DOHH2 (cell line): ENCODE measurements around the gene PDE2A.

Experiments used
- H3F3A ChIP-seq: fragments of 200-600 bp; sonication (generic), shearing (Covaris generic); 2 replicates; pipeline ENCODE4 v1.6.0; 2016; ENCODE audit warnings: antibody characterized with exemption, mild to moderate bottlenecking; ENCODE audit not compliant: control insufficient read depth, insufficient read depth
- H3K27ac ChIP-seq: fragments of 200-600 bp; sonication (generic); 2 replicates; pipeline ENCODE4 v1.5.1; 2014; ENCODE audit warnings: low read depth, mild to moderate bottlenecking, low read length, moderate library complexity
- H3K27me3 ChIP-seq: fragments of 200-600 bp; sonication (generic); 2 replicates; pipeline ENCODE4 v1.6.1; 2014; ENCODE audit warnings: mild to moderate bottlenecking, low read length, mixed read lengths; ENCODE audit not compliant: control insufficient read depth
- H3K36me3 ChIP-seq: fragments of 200-600 bp; sonication (generic); 2 replicates; pipeline ENCODE4 v1.6.1; 2014; ENCODE audit warnings: mild to moderate bottlenecking, low read length, moderate library complexity, mixed read lengths; ENCODE audit not compliant: control insufficient read depth
- H3K4me1 ChIP-seq: fragments of 200-600 bp; sonication (generic); 2 replicates; pipeline ENCODE4 v1.6.1; 2014; ENCODE audit warnings: mild to moderate bottlenecking, low read length, mixed read lengths; ENCODE audit not compliant: control insufficient read depth
- H3K4me2 ChIP-seq: fragments of 200-600 bp; sonication (generic); 2 replicates; pipeline ENCODE4 v1.6.0; 2014; ENCODE audit warnings: mild to moderate bottlenecking, low read length, moderate library complexity
- H3K4me3 ChIP-seq: fragments of 200-600 bp; sonication (generic); 2 replicates; pipeline ENCODE4 v1.5.1; 2014; ENCODE audit warnings: mild to moderate bottlenecking, low read length, mixed read lengths
- H3K79me2 ChIP-seq: fragments of 200-600 bp; sonication (generic); 2 replicates; pipeline ENCODE4 v1.6.1; 2014; ENCODE audit warnings: mild to moderate bottlenecking, low read length, mixed read lengths; ENCODE audit not compliant: control insufficient read depth
- H3K9me2 ChIP-seq: fragments of 200-600 bp; sonication (generic); replicated peaks from 2 replicates; pipeline ENCODE4 v1.6.1; 2014; ENCODE audit warnings: mild to moderate bottlenecking, low read length, mixed read lengths; ENCODE audit not compliant: control insufficient read depth
- H3K9me3 ChIP-seq: fragments of 200-600 bp; sonication (generic); 2 replicates; pipeline ENCODE4 v1.6.1; 2014; ENCODE audit warnings: antibody characterized with exemption, low read length, mixed read lengths; ENCODE audit not compliant: control insufficient read depth, insufficient read depth
- H4K20me1 ChIP-seq: fragments of 200-600 bp; sonication (generic); 2 replicates; pipeline ENCODE4 v1.6.0; 2014; ENCODE audit warnings: low read depth, mild to moderate bottlenecking, antibody characterized with exemption, low read length, moderate library complexity; ENCODE audit not compliant: control insufficient read depth, insufficient read depth
- CTCF ChIP-seq: fragments of 200-600 bp; sonication (generic); IDR thresholded peaks from one replicate; pipeline ENCODE4 v1.5.1; 2014; ENCODE audit warnings: antibody characterized with exemption, mild to moderate bottlenecking, low read depth, low read length; ENCODE audit not compliant: poor library complexity, severe bottlenecking
- EZH2phosphoT487 ChIP-seq: fragments of 200-600 bp; sonication (generic); IDR thresholded peaks from 2 replicates; pipeline ENCODE4 v1.6.1; 2017; ENCODE audit warnings: borderline replicate concordance, mild to moderate bottlenecking, antibody characterized with exemption, low read length, moderate library complexity, mixed read lengths

Gene PDE2A

GRCh38 chr11:72591023-72591422 is 83.2 kb downstream of the PDE2A start:
- H4K20me1 ChIP-seq = no peaks in the 10 kb centered on the region

GRCh38 chr11:72589802-72590761 is 84.1 kb downstream of the PDE2A start:
- H3K79me2 ChIP-seq = no peaks in the 10 kb centered on the region
- peak overlapping the region; percentile 10; the same call in 1 of the 2 replicates for H3K4me2 ChIP-seq
- H3K27me3 ChIP-seq = peaks cover 50% of the 10 kb centered on the region
- no peaks in the 10 kb centered on the region for H3F3A ChIP-seq
- TF ChIP-seq EZH2phosphoT487 (peak; percentile 65; the same call in 1 of the 2 replicates), CTCF (peak; percentile 67)
- H3K4me3 ChIP-seq = no peak overlapping the region
- no peaks in the 10 kb centered on the region for H3K9me3 ChIP-seq
- H3K27ac ChIP-seq = no peak overlapping the region
- H3K9me2 ChIP-seq = no peaks in the 10 kb centered on the region
- no peaks in the 10 kb centered on the region for H4K20me1 ChIP-seq
- no peaks in the 10 kb centered on the region for H3K36me3 ChIP-seq
- peaks cover 28% of the 10 kb centered on the region for H3K4me1 ChIP-seq

More at GRCh38 chr11:72591023-72591422, 83.2 kb downstream of the PDE2A start:
- Histone ChIP-seq H3K36me3 (no peaks in the 10 kb centered on the region), H3K4me2 (no peak overlapping the region), H3K4me3 (no peak overlapping the region), H3K27ac (no peak overlapping the region), H3K79me2 (no peaks in the 10 kb centered on the region), H3K4me1 (peaks cover 28% of the 10 kb centered on the region), H3K9me2 (no peaks in the 10 kb centered on the region), H3F3A (no peaks in the 10 kb centered on the region), H3K9me3 (no peaks in the 10 kb centered on the region), H3K27me3 (peaks cover 45% of the 10 kb centered on the region)
- TF ChIP-seq EZH2phosphoT487 (no peak), CTCF (no peak)

- no peaks in the 10 kb centered on the region for H3K79me2 ChIP-seq
- H3K4me1 ChIP-seq = peaks cover 28% of the 10 kb centered on the region
- no peak overlapping the region for H3K4me3 ChIP-seq
- H3K27me3 ChIP-seq = peaks cover 48% of the 10 kb centered on the region
- no peak overlapping the region for H3K4me2 ChIP-seq
- no peaks in the 10 kb centered on the region for H3K9me3 ChIP-seq
- no peak overlapping the region for H3K27ac ChIP-seq
- no peaks in the 10 kb centered on the region for H3K36me3 ChIP-seq
- no peaks in the 10 kb centered on the region for H3F3A ChIP-seq
- no peaks in the 10 kb centered on the region for H4K20me1 ChIP-seq
- no peaks in the 10 kb centered on the region for H3K9me2 ChIP-seq
- TF ChIP-seq EZH2phosphoT487 = no peak
- TF ChIP-seq CTCF = no peak
Measured at GRCh38 chr11:72588421-72589410, 85.5 kb downstream of the PDE2A start.
